Measurements from ENCODE around the gene WDR7. TPM values are rescaled to one million over a fixed set of nuclear protein-coding genes. Genes with fewer than 3 reads are reported as not detected.

Gene WDR7
- polyA plus RNA-seq, 4 donors: 11.1 to 14.6 (median 12.5) TPM

GRCh38 chr18:57063601-57064103, 412.5 kb downstream of the WDR7 start:
- no peak for DNase-seq (ENCODE audit: low read depth in 4 of 4, low spot score in 3 of 4)

- DNase-seq (ENCODE audit: low read depth in 4 of 4, low spot score in 3 of 4): no peak
These were observed 422.5 kb downstream of the WDR7 start for GRCh38 chr18:57073501-57074187.

DNA sequence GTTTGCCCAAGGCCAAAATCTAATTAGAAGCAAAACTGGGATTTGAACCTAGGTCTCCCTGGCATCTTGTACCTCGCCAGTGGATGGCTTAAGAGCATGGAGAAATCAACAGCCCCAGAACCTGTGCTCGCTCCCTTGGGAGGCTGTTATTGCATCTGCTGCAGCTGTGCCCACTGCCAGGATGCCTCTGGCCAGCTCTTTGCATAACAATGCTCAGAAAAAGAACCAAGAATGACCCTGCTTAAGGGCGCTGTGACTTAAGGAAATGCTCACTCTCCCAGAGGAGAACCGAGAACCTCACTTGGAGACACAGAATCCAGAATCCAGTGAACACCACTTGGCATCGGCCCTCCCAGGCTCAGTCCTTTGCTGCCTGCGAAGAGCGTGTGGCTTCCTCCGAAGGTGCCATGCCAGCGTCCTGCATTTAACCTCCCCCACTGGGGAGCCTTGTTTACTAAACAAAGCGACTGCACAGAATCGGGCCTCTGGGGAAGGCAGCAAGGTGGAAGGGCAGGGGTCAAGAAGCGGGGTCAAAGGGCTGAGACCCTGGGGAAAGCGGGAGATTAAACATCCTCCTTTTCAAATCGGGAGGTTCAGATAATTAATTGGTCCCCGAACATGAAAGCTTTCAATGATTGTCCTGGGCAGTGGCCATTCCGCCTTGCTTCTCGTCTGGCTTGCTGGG, 424.7 kb downstream of the WDR7 start:
- DNase-seq (ENCODE audit: low read depth in 4 of 4, low spot score in 3 of 4): no peak

DNA sequence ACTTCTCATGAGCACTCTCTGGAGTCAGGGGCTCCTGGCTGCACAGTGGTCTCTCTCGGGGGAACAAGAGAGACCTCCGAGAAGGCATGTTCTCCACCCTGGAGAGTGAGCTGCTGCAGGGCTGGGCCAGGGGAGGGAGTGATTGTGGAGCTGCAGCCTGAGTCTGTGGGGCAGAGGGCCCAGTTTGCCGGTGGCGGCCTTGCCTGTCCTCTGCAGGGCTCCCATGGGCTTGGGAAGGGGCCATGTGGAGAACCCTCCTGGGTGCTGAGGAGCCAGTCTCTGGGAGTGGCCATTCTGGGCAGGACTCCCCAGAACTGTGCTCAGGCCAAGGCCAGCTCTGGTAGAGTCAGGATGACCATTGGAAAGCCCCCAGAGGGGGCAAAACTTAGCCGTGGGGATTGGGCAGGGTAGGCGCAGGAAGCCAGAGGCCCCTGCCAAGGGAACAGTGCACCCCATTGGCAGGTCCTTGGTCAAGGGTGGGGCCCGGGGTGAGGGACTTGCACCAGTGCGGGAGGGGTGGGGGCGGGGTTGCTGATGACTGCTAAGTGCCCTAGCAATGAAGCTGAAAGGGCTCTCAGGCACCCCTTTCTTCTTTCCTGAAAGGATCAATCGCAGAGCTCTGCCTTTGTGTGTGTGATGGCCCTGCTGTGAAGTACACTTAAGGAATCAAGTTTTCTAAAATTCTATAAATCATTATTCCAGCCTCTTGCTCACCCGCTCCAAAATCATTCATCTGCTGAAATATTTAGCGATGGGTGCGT, 426.0 kb downstream of the WDR7 start:
- DNase-seq (ENCODE audit: low read depth in 4 of 4, low spot score in 3 of 4): no peak

DNA sequence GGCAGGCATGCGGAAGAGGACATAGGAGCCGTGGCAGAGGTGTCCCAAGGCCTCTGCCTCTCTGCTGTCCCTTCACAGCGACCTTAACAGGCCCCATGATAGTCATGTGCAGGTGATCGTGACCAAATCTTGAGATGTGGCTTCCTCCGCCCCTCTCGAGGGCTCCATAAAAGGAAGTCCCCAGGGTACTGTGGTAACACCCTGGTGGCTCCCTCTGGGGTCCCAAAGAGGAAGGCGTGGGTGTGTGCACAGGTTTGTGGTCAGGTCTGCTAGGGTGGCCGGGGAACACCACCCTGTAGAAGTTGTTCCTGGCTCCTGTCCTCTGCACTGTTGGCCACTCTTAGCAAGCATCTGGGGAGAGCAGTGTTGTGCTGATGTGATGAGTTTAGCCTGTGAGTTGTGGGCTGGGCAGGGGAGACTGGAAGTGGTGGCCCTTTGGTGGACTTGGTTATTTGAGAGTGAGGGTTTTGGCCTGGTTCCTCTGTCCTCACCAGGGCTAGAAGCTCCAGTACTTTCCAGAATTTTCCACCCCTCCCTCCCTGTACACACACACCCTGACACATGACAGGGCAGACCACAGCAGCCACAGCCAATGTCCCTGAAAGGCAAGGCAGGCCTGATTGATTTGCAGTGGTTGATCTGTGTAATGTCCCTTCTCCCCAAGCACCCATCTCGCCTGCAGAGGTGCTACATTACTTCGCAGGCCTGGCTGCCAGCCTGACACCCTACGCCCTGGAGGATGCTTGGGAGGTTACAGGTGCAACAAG, 426.8 kb downstream of the WDR7 start:
- DNase-seq (ENCODE audit: low read depth in 4 of 4, low spot score in 3 of 4): no peak

DNA sequence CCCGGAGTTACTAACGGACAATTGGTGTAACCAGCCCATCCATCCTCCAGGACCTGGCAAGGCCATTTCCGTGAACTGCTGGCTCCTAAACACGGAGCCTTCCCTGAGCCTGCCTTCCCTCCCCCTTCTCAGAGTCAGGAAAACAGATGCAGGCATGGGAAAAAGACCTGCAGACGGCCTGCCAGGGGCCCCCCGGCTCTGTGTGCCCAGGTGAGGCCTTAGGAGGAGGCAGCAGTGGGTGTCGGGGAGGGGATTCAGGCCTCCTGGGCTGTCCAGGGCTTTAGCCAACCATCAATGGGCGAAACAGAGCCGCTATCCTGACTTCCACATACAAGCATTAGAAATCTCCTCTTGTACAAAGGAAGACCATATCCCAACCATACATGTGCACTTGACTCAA, 427.5 kb downstream of the WDR7 start:
- DNase-seq (ENCODE audit: low read depth in 4 of 4, low spot score in 3 of 4): no peak

GRCh38 chr18:57080479-57080878, 429.3 kb downstream of the WDR7 start:
- DNase-seq (ENCODE audit: low read depth in 4 of 4, low spot score in 3 of 4): no peak

DNA sequence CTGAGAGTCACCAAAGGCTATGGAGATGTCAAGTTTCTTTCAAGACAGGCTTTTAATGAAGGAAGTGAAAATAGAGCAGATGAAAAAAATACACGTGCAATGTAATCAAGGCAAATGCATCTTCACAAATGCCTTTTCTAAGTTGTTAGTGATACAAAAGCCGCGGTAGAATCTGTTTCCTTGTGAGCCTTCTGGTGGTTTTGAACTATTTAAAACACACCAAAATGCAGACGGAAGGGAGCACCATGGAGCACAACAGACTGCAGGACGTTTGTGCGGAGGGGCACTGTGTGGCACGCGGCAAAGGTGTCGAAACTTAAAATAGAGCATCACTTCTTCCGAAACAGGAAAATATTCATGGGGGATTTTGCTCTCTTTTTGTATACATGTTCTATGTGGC, 430.7 kb downstream of the WDR7 start:
- no peak for DNase-seq (ENCODE audit: low read depth in 4 of 4, low spot score in 3 of 4)

DNA sequence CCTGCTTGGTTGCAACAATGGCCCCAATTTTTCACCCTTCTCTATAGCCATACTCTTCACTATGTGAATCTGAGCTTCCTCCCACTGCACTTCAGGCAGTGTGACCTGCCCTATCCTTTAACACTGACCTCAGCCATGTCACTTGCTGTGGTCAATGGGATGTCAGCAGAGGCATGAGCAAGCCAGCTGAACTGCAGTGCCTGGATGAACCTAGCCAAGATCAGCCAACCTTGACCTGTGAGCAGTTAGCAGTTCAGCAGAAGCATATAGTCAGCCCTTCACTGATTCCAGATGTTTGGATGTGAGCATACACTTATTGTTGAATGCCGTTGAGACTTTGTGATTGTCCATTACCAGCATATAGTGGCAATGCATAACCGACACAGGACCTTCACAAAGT, 432.3 kb downstream of the WDR7 start:
- DNase-seq (ENCODE audit: low read depth in 4 of 4, low spot score in 3 of 4): no peak

DNA sequence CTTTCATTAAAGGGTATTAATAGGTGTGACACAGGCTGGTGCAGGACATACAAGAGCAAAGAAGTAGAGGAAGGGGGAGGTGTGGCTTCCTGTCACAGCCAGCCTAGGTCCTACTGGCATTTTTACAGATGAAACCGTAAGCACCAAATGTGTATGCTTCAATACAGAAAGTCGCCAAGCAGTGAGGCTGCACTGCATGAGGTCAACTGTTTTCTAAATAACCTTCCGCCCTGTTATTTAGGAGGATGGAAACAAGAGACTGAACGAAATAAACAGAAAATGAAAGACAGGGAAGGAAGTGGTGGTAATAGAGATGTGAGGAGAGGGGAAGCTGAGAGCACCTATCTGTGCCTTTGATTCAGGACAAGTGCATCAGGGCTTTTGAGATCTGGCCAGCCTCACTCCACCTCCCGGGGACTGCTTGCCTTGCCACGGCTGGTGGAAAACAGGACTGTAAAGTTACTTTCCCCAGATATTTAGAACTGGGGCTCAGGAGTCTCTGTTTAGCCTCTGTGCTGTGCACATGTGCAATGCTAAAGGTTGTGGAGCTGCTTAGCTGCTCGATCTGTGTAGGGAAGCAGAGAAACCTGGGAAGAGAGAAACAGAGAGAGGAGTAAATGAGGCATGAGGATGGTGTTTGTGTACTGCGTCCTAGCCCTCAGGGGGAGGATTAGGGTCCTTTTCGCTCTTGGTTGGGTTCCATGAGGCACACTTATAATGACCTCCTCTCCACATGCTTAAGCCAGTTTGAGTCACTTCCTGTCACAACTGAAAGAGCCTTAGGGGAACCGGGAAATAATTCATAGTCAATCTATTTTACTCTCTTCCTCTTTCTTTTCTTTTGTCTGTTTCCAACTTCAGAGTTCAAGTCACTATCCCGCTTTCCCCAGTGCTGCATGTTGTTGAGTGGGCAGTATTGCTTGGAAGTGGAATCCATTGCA, 433.4 kb downstream of the WDR7 start:
- DNase-seq (ENCODE audit: low read depth in 4 of 4, low spot score in 3 of 4): no peak

DNA sequence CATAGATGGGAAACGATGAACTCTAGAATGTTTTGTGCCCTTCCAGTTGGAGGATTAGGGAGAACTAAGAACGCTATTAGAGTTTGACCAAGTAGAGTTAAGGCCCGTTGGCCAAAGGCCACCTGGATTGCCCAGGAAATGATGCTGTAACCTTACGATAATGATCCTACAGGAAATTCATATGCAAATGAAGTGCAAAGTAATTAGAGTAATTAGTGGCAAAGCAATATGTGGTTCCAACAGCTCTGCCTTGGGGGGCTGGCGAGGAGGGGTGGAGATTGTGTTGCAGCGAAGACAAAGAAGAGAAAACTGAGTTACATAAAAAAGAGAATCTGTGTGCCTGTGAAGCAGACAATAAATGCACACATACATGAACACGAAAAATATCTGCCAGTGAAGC, 434.2 kb downstream of the WDR7 start:
- no peak for DNase-seq (ENCODE audit: low read depth in 4 of 4, low spot score in 3 of 4)

- DNase-seq (ENCODE audit: low read depth in 4 of 4, low spot score in 3 of 4): no peak
These were observed 435.0 kb downstream of the WDR7 start for GRCh38 chr18:57086163-57086562.

Other genes with a start within 250 kb of the WDR7 start
- 100 to 1,000 TPM in 3 of 4 donors, 10 to 100 TPM in 1; 94.3 to 131 (median 112) TPM for gene TXNL1, start 12.8 kb upstream of the WDR7 start, polyA plus RNA-seq (ENCODE audit: insufficient read length in 4 of 4)

All from left renal pelvis (tissue), 4 donors.